Gastrocnemius medialis (tissue), 4 donors: ENCODE measurements around the gene PPP3CA. TPM values are rescaled to one million over a fixed set of nuclear protein-coding genes. Genes with fewer than 3 reads are reported as not detected.
A peak's percentile ranks its signal among the peaks of the same experiment; 100 is the strongest.

Source experiments
- ATAC-seq, 2 donors: fragments of 150-250 bp; one replicate each; pipeline ENCODE4 v1.9.1; 2016
- DNase-seq, 2 donors: peaks; one replicate each; pipeline ENCODE4 v3.0.0-alpha.2; 2019
- H3K27ac ChIP-seq, 4 donors: fragments of 200-600 bp; sonication (generic); 1 replicate in 1 of 4; 2 replicates in 3 of 4; pipeline ENCODE4 v1.5.1; 2016 to 2018; ENCODE audit warnings: mild to moderate bottlenecking in 2 of 4, moderate library complexity in 1 of 4
- H3K27me3 ChIP-seq, 3 donors: fragments of 200-600 bp; sonication (generic) in 2 of 3; 1 replicate in 1 of 3; 2 replicates in 2 of 3; pipeline versions ENCODE4 v1.5.1 to v1.6.0; 2016 to 2019; ENCODE audit warnings: mild to moderate bottlenecking in 1 of 3, moderate library complexity in 1 of 3
- H3K36me3 ChIP-seq, 2 donors: fragments of 200-600 bp; sonication (generic) in 1 of 2; one replicate each; pipeline ENCODE4 v1.5.1; 2017 to 2018
- H3K4me1 ChIP-seq, 2 donors: fragments of 200-600 bp; sonication (generic) in 1 of 2; one replicate each; pipeline ENCODE4 v1.5.1; 2016 to 2017; ENCODE audit warnings: mild to moderate bottlenecking in 2 of 2
- H3K4me3 ChIP-seq, 4 donors: fragments of 200-600 bp; sonication (generic) in 3 of 4; 1 replicate in 1 of 4; 2 replicates in 3 of 4; pipeline ENCODE4 v1.5.1; 2016 to 2019; ENCODE audit warnings: mild to moderate bottlenecking in 2 of 4
- H3K9me3 ChIP-seq, 3 donors: fragments of 200-600 bp; sonication (generic) in 2 of 3; 1 replicate in 1 of 3; 2 replicates in 2 of 3; pipeline ENCODE4 v1.5.1; 2016 to 2019
- POLR2A ChIP-seq, 2 donors: fragments of 450-650 bp; IDR thresholded peaks; one replicate each; pipeline ENCODE4 v1.6.1; 2017; ENCODE audit warnings: antibody characterized with exemption in 2 of 2, mild to moderate bottlenecking in 2 of 2, moderate library complexity in 2 of 2
- in situ Hi-C, 4 donors: fragments of 200-750 bp; cut with MboI; loops; one replicate each; pipeline versions ENCODE4 v1.15.0 to v1.8.0; 2017; ENCODE audit warnings: low sequenced_read_pairs in 4 of 4
- intact Hi-C: fragments of 100-400 bp; cut with DNase I; formaldehyde crosslinking; loops from one replicate; pipeline ENCODE4 v1.15.1; 2023; ENCODE audit warnings: low total_unique reads
- total RNA-seq, 4 donors: library from RNA; depleted of rRNA; stranded (reverse); fragments of >200 nt; gene quantifications; one replicate each; pipeline versions ENCODE4 v1.1.0 to v1.2.3, GENCODE V29; 2016
- TF ChIP-seq, protein P1 (sequence below), 5 experiments: fragments of 450-650 bp in 3 of 5; fragments of 200-600 bp in 2 of 5; sonication (generic) in 2 of 5; IDR thresholded peaks in 4 of 5; conservative IDR thresholded peaks in 1 of 5; 1 replicate in 4 of 5; 2 replicates in 1 of 5; pipeline ENCODE4 v1.5.1; 2016 to 2019; ENCODE audit warnings: antibody characterized with exemption in 5 of 5, mild to moderate bottlenecking in 3 of 5, moderate library complexity in 3 of 5

PPP3CA gene
- total RNA-seq, 4 donors from 2014 or later, result 25.1 to 30.3 (median 26.7) TPM

- in situ Hi-C loops (loop anchor here in 2 of 4 donors (25.0 kb wide), 2 partner anchors 137 to 162 kb away; no protein-coding TSS in a partner anchor), intact Hi-C loops (loop anchor here (5.0 to 10.0 kb wide), 7 partner anchors 115 to 1785 kb away; partner anchors contain the start of genes DNAJB14, TRMT10A and UBE2D3)
- ATAC-seq (no peak), DNase-seq (no peak)
- no peaks in the 10 kb centered on the region for H3K27me3 ChIP-seq
- H3K36me3 ChIP-seq, result no peaks in the 10 kb centered on the region
- H3K4me3 ChIP-seq, result no peak overlapping the region
- H3K27ac ChIP-seq, result peak overlapping the region in 1 of 4 donors; percentile 100
- H3K4me1 ChIP-seq, result peaks cover 15 to 22% of the 10 kb centered on the region in 2 donors
- TF ChIP-seq POLR2A (IDR thresholded peaks at IDR 0.05), result no peak
- TF ChIP-seq, protein P1, sequence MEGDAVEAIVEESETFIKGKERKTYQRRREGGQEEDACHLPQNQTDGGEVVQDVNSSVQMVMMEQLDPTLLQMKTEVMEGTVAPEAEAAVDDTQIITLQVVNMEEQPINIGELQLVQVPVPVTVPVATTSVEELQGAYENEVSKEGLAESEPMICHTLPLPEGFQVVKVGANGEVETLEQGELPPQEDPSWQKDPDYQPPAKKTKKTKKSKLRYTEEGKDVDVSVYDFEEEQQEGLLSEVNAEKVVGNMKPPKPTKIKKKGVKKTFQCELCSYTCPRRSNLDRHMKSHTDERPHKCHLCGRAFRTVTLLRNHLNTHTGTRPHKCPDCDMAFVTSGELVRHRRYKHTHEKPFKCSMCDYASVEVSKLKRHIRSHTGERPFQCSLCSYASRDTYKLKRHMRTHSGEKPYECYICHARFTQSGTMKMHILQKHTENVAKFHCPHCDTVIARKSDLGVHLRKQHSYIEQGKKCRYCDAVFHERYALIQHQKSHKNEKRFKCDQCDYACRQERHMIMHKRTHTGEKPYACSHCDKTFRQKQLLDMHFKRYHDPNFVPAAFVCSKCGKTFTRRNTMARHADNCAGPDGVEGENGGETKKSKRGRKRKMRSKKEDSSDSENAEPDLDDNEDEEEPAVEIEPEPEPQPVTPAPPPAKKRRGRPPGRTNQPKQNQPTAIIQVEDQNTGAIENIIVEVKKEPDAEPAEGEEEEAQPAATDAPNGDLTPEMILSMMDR (IDR thresholded peaks at IDR 0.05 in 4 of 5, conservative IDR thresholded peaks at IDR 0.05 in 1 of 5), result no peak
- H3K9me3 ChIP-seq, result no peaks in the 10 kb centered on the region
These were observed 2.4 kb upstream of the PPP3CA start for GRCh38 chr4:101349801-101350064.

DNA sequence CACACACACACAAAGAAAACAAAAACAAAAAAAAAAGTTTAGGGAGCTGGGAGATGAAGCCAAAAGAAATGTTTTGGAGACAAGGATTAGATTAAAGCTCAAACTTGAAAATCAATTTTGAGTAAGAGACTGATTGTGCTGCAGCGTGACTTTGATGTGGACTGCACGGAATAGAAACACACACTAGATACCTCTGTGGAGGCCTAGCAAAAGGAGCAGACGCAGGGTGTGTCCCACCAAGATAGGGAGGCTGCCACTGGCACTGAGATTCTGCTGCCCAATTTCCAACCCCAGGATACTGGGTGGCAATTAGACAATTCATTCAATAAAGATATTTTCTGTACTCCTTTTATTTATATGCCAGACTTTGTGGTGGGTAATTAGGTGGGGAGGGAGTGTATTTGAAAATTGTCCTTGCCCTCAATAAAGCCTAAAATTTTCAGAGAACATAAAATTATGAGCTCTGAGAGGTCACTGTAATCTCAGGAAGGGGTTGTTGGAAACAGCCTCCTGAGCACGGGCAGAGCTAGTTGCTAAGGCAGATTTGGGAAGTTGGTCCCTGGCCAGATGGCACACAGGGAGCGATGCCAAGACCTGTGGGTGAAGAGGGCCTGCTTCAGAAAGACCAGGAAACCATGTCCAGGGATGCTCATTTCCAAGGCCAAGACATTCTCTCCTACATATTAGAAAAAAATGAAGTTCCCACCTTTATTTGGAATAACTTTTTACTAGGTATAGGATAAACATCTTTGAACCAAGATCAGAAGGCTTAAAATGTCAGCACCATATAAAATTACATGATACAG is 1.9 kb upstream of the PPP3CA start:
- peak overlapping the region; percentile 95 to 100 (median 96) for H3K27ac ChIP-seq
- ATAC-seq, result no peak

GRCh38 chr4:101348367-101348827 is 1.1 kb upstream of the PPP3CA start:
- DNase-seq (peak in 1 of 2 donors; percentile 31), ATAC-seq (peak in 1 of 2 donors; percentile 9)
- no peak for TF ChIP-seq POLR2A (IDR thresholded peaks at IDR 0.05)
- TF ChIP-seq, protein P1 (IDR thresholded peaks at IDR 0.05 in 4 of 5, conservative IDR thresholded peaks at IDR 0.05 in 1 of 5), result no peak
- peak overlapping the region; percentile 80 to 96 (median 88) for H3K4me3 ChIP-seq
- H3K27ac ChIP-seq, result peak overlapping the region; percentile 95 to 100 (median 96)
- no peaks in the 10 kb centered on the region for H3K36me3 ChIP-seq
- peaks cover 25 to 34% of the 10 kb centered on the region in 2 donors for H3K4me1 ChIP-seq
- H3K9me3 ChIP-seq, result no peaks in the 10 kb centered on the region
- intact Hi-C loops, result loop anchor here (5.0 to 10.0 kb wide), 7 partner anchors 114 to 1784 kb away; partner anchors contain the start of genes DNAJB14, TRMT10A and UBE2D3
- in situ Hi-C loops, result loop anchor here in 2 of 4 donors (25.0 kb wide), 2 partner anchors 136 to 161 kb away; no protein-coding TSS in a partner anchor
- no peaks in the 10 kb centered on the region for H3K27me3 ChIP-seq

More for the DNA sequence above, 1.9 kb upstream of the PPP3CA start:
- Histone ChIP-seq H3K4me3 (peak overlapping the region in 2 of 4 donors; percentile 80 to 96), H3K9me3 (no peaks in the 10 kb centered on the region), H3K27me3 (no peaks in the 10 kb centered on the region), H3K36me3 (no peaks in the 10 kb centered on the region), H3K4me1 (peaks cover 20 to 27% of the 10 kb centered on the region in 2 donors)
- DNase-seq, result peak in 1 of 2 donors; percentile 23
- in situ Hi-C loops (loop anchor here in 2 of 4 donors (25.0 kb wide), 2 partner anchors 137 to 162 kb away; no protein-coding TSS in a partner anchor), intact Hi-C loops (loop anchor here (5.0 to 10.0 kb wide), 7 partner anchors 114 to 1784 kb away; partner anchors contain the start of genes DNAJB14, TRMT10A and UBE2D3)
- no peak for TF ChIP-seq POLR2A (IDR thresholded peaks at IDR 0.05)
- TF ChIP-seq, protein P1 (IDR thresholded peaks at IDR 0.05 in 4 of 5, conservative IDR thresholded peaks at IDR 0.05 in 1 of 5), result no peak

DNA sequence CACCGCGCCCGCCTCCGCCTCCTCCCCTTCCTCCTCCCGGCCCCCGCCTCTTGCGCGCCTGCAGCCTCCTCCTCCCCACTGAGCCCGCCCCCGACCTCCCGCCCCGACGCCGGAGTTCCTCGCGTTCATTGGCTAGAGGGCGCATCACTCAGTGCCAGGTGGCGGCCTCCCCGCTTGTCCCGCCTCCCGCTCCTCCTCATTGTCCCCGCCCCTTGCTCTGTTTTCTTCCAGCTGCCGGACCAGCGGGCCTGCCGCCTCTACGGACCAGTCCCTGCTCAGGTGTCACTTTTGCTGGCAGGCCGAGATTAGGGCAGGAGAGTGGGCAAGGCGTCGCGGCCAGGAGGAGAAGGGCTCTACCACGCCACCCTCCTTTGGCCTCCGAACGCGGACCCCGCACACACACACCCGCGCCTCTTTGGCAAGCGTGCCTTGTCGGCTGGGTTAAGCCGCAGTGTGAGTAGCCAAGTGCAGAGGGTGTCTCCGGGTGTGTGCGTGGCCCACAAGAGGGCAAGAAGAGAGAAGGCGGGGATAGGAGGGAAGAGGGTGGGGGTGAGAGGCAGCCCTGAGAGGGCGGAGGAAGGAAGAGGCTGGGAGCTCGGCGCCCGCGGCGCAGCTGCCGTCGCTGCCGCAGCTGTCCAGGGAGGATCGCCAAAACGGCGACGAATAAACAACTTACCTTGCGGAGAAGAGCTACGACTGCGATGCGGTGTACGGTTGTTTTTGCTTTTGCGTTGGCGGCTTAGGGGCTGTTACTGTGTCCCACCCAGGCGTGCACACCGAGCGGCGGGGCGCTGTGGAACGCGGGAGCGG is 436 bp upstream of the PPP3CA start:
- Histone ChIP-seq H3K36me3 (no peaks in the 10 kb centered on the region), H3K4me1 (peaks cover 31 to 40% of the 10 kb centered on the region in 2 donors), H3K9me3 (no peaks in the 10 kb centered on the region), H3K4me3 (peak overlapping the region; percentile 82 to 96 (median 90)), H3K27me3 (no peaks in the 10 kb centered on the region), H3K27ac (peak overlapping the region; percentile 95 to 100 (median 96))
- intact Hi-C loops (loop anchor here (1.0 to 10.0 kb wide), 8 partner anchors 113 to 1783 kb away; partner anchors contain the start of genes DNAJB14, TRMT10A and UBE2D3), in situ Hi-C loops (loop anchor here in 2 of 4 donors (25.0 kb wide), 2 partner anchors 135 to 160 kb away; no protein-coding TSS in a partner anchor)
- DNase-seq (peak; percentile 99), ATAC-seq (peak; percentile 75 to 84)
- TF ChIP-seq POLR2A (IDR thresholded peaks at IDR 0.05), result peak; percentile 63 to 77
- TF ChIP-seq, protein P1 (IDR thresholded peaks at IDR 0.05 in 4 of 5, conservative IDR thresholded peaks at IDR 0.05 in 1 of 5), result peak in 3 of 5 experiments; percentile 10 to 32 (median 13)
